Natural killer cell (primary cell): ENCODE results near the gene SACM1L. TPM values are rescaled to one million over a fixed set of nuclear protein-coding genes. Genes with fewer than 3 reads are reported as not detected.

Source experiments
- ATAC-seq, 3 donors: fragments of 150-1000 bp in 2 of 3; fragments of 200-7000 bp in 1 of 3; cut with Tn5 transposase; 1 replicate in 1 of 3; 2 replicates in 2 of 3; pipeline ENCODE4 v1.10.0; 2021; ENCODE audit warnings: mild to moderate bottlenecking in 2 of 3, moderate library complexity in 2 of 3
- DNase-seq, 2 donors: peaks; one replicate each; pipeline versions ENCODE4 v3.0.0 to v3.0.0-alpha.2; 2013 to 2021; ENCODE audit warnings: mixed read lengths in 1 of 2
- H3K27ac ChIP-seq: one replicate; pipeline ENCODE4 v1.5.1; 2013; ENCODE audit warnings: mild to moderate bottlenecking, low read length
- H3K27me3 ChIP-seq: one replicate; pipeline ENCODE4 v1.6.1; 2013; ENCODE audit warnings: low read length; ENCODE audit not compliant: control insufficient read depth, insufficient read depth
- H3K36me3 ChIP-seq: one replicate; pipeline ENCODE4 v1.6.1; 2013; ENCODE audit warnings: low read length; ENCODE audit not compliant: control insufficient read depth, insufficient read depth
- H3K4me1 ChIP-seq: one replicate; pipeline ENCODE4 v1.6.1; 2013; ENCODE audit warnings: low read length; ENCODE audit not compliant: control insufficient read depth, insufficient read depth
- H3K4me3 ChIP-seq: one replicate; pipeline ENCODE4 v1.5.1; 2013; ENCODE audit warnings: low read length
- H3K9me3 ChIP-seq: one replicate; pipeline ENCODE4 v1.6.1; 2013; ENCODE audit warnings: low read length; ENCODE audit not compliant: control insufficient read depth, insufficient read depth
- H3K27ac Mint-ChIP-seq, 2 donors: one replicate each; pipeline ENCODE4 v1.8.0; 2022; ENCODE audit warnings: mild to moderate bottlenecking in 2 of 2, mixed read lengths in 2 of 2, moderate library complexity in 1 of 2
- H3K27me3 Mint-ChIP-seq, 2 donors: one replicate each; pipeline ENCODE4 v1.8.0; 2022; ENCODE audit warnings: low read depth in 2 of 2, mixed read lengths in 2 of 2
- H3K36me3 Mint-ChIP-seq: one replicate; pipeline ENCODE4 v1.8.0; 2022; ENCODE audit warnings: mixed read lengths
- H3K4me1 Mint-ChIP-seq, 2 donors: one replicate each; pipeline ENCODE4 v1.8.0; 2022; ENCODE audit warnings: mixed read lengths in 2 of 2
- H3K4me3 Mint-ChIP-seq: one replicate; pipeline ENCODE4 v1.8.0; 2022; ENCODE audit warnings: mild to moderate bottlenecking, moderate library complexity, mixed read lengths
- H3K9me3 Mint-ChIP-seq, 2 donors: one replicate each; pipeline ENCODE4 v1.8.0; 2022; ENCODE audit warnings: mixed read lengths in 2 of 2
- CTCF ChIP-seq: fragments of 200-600 bp; IDR thresholded peaks from one replicate; pipeline ENCODE4 v1.8.0; 2022; ENCODE audit warnings: antibody characterized with exemption
- WGBS: methylation state at CpG from one replicate; pipeline ENCODE4 v1.1.7; 2013; ENCODE audit warnings: missing lambda C conversion rate; ENCODE audit not compliant: insufficient coverage; 5-methylcytosine and 5-hydroxymethylcytosine counted together
- intact Hi-C: fragments of 100-400 bp; cut with micrococcal nuclease; formaldehyde crosslinking; loops from one replicate; pipeline ENCODE4 v1.14.2; 2022
- total RNA-seq, 4 donors: library from RNA; stranded (reverse); fragments of 120-200 nt in 1 of 4; gene quantifications; one replicate each; pipeline versions ENCODE4 v1.2.3 to v1.2.4, GENCODE V29; 2013 to 2022

Gene SACM1L
- total RNA-seq, 3 donors from 2014 or later (not counting 1 experiment from before 2014, with no cell fraction given): 93.2 to 110 (median 93.9) TPM

DNA sequence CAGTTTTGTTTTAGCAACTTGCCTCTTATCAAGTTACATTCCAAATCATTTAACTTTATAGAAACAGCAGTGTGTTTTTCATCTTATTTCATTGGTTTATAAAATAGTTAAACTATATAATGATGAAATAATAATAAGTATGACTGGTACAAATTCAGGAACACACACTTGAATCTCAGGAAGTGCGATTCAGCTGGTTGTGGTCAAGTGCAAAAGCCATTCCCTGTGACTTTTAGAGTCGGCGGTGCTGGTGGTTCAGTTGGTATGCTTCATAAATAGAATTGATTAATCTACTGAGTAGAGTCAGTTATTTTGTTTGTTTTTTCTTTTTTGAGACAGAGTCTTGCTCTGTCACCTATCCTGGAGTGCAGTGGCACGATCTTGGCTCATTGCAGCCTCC, 22.7 kb downstream of the SACM1L start:
- H3K4me1 Mint-ChIP-seq: peaks cover 14 to 24% of the 10 kb centered on the region in 2 donors
- Histone ChIP-seq H3K27me3 (no peaks in the 10 kb centered on the region), H3K27ac (no peak overlapping the region), H3K9me3 (no peaks in the 10 kb centered on the region), H3K4me3 (no peak overlapping the region), H3K4me1 (peaks cover 5% of the 10 kb centered on the region), H3K36me3 (peaks cover 78% of the 10 kb centered on the region)
- H3K9me3 Mint-ChIP-seq: no peaks in the 10 kb centered on the region
- no peaks in the 10 kb centered on the region for H3K27me3 Mint-ChIP-seq
- no peak for TF ChIP-seq CTCF
- peaks cover 22% of the 10 kb centered on the region for H3K36me3 Mint-ChIP-seq
- no peak overlapping the region for H3K4me3 Mint-ChIP-seq
- H3K27ac Mint-ChIP-seq: peak overlapping the region; percentile 28 to 59
- DNase-seq (no peak), ATAC-seq (no peak)
- 70% methylated on average over 4 of the region's 4 CpGs for WGBS
- intact Hi-C loops: no loop called here

DNA sequence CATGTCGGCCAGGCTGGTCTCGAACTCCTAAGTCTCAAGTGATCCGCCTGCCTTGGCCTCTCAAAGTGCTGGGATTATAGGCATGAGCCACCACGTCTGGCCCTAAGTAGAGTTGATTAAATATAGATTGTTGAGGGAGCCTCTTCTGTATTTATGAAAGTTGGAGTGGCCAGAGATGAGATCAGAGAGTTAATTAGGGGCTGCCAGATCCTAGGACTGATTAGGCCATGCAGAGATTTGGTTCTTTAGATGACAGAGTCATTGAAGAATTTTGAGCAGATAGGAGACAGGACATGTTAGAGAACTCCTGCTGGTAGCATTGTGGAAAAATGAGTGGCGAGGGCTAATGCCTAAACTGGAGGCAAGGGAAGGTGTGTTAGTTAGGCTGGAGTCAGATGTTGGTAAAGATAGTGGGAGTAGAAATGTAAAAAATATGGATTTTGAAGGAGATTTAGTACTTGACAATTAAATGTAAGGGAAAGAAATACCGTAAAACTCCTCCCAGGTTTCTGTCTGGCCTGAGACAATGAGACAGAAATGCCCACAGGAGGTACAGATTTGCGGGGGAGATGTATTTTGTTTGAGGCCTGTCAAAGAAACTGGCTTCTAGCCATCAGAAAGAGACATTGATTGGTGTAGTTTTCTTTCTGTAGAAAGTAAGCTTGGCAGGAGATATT, 23.4 kb downstream of the SACM1L start:
- Histone ChIP-seq H3K27me3 (no peaks in the 10 kb centered on the region), H3K36me3 (peaks cover 76% of the 10 kb centered on the region), H3K27ac (no peak overlapping the region), H3K9me3 (no peaks in the 10 kb centered on the region), H3K4me3 (no peak overlapping the region), H3K4me1 (peaks cover 5% of the 10 kb centered on the region)
- intact Hi-C loops: no loop called here
- H3K27ac Mint-ChIP-seq: peak overlapping the region; percentile 28 to 59
- peaks cover 19% of the 10 kb centered on the region for H3K36me3 Mint-ChIP-seq
- H3K4me1 Mint-ChIP-seq: peaks cover 19 to 30% of the 10 kb centered on the region in 2 donors
- DNase-seq (no peak), ATAC-seq (no peak)
- TF ChIP-seq CTCF: no peak
- H3K9me3 Mint-ChIP-seq: no peaks in the 10 kb centered on the region
- 93% methylated on average over 7 of the region's 7 CpGs for WGBS
- H3K27me3 Mint-ChIP-seq: no peaks in the 10 kb centered on the region
- H3K4me3 Mint-ChIP-seq: no peak overlapping the region

- Mint-ChIP-seq H3K27me3 (no peaks in the 10 kb centered on the region), H3K9me3 (no peaks in the 10 kb centered on the region), H3K36me3 (peaks cover 31% of the 10 kb centered on the region), H3K4me1 (peaks cover 25 to 32% of the 10 kb centered on the region in 2 donors), H3K4me3 (no peak overlapping the region), H3K27ac (peak overlapping the region; percentile 61 to 63)
- 74% methylated on average over 2 of the region's 2 CpGs for WGBS
- H3K36me3 ChIP-seq: peaks cover 68% of the 10 kb centered on the region
- H3K9me3 ChIP-seq: no peaks in the 10 kb centered on the region
- intact Hi-C loops: no loop called here
- no peak for TF ChIP-seq CTCF
- H3K4me1 ChIP-seq: peaks cover 5% of the 10 kb centered on the region
- DNase-seq (no peak), ATAC-seq (no peak)
- no peak overlapping the region for H3K27ac ChIP-seq
- no peak overlapping the region for H3K4me3 ChIP-seq
- H3K27me3 ChIP-seq: no peaks in the 10 kb centered on the region
Observed at GRCh38 chr3:45715945-45716344, 26.7 kb downstream of the SACM1L start.
